Measurements from ENCODE around the gene PRELID3B. TPM values are rescaled to one million over a fixed set of nuclear protein-coding genes. Genes with fewer than 3 reads are reported as not detected.

Gene PRELID3B
- total and polyA plus RNA-seq, 2 of the 13 experiments (the other 11 are each of a cell fraction or from before 2014, with no cell fraction given), result 23.3 to 42.6 TPM

DNA sequence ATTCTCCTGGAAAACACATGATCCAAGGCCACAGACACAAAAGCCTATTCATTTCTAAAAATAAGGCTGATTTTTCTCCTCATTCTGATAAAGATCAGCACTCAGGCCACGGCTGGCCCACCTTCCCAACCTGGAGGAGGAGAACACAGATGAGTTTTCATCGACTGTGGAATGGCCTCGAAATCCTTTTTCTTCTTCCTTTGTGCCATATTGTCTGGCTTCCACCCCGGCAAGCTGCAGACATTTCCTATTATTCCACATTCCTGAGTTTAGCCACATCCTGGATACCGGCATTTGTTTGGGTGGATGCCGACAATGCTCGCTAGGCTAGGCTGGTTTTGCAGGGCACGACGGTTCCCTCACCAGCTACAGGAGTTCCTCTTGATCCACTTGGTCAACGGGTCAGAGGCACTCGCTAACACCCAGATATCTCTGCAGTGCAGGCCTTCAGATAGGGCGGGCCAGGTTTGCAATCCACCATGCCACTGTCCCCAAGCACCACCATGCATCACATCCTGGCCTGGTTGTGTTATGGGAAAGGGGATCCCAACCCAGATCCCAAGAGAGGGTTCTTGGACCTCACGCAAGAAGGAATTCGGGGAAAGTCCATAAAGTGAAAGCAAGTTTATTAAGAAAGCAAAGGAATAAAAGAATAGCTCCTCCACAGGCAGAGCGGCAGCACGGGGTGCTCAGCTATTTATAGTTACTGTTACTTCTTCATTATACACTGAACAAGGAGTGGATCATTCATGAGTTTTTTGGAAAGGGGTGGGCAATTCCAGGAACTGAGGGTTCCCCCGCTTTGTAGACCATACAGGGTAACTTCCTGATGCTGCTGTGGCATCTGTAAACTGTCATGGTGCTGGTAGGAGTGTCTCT lies 31.4 kb downstream of the PRELID3B start (continued):
- TF ChIP-seq IRF2 (CRISPR knock-in tag; IDR thresholded peaks at IDR 0.05), result peak; percentile 29; the same call in 1 of the 2 replicates
- TF ChIP-seq TOPORS (CRISPR knock-in tag; IDR thresholded peaks at IDR 0.05), result no peak
- no peak for TF ChIP-seq SYNCRIP (IDR thresholded peaks at IDR 0.05; ENCODE audit: insufficient read depth, low read depth, low read length)
- TF ChIP-seq SIN3B (IDR thresholded peaks at IDR 0.05; ENCODE audit: low read length), result no peak
- peak; percentile 57; the same call in 1 of the 2 replicates for TF ChIP-seq ZNF788 (CRISPR knock-in tag; IDR thresholded peaks at IDR 0.05; ENCODE audit: borderline replicate concordance)
- TF ChIP-seq FOXP1 (IDR thresholded peaks at IDR 0.05), result no peak
- TF ChIP-seq FOXP1 (CRISPR knock-in tag; IDR thresholded peaks at IDR 0.05), result no peak
- no peak for TF ChIP-seq NFE2L2 (IDR thresholded peaks at IDR 0.05; ENCODE audit: low read length)
- TF ChIP-seq NFATC3 (CRISPR knock-in tag; IDR thresholded peaks at IDR 0.05), result no peak
- no peak for TF ChIP-seq ZNF792 (CRISPR knock-in tag; IDR thresholded peaks at IDR 0.05)
- TF ChIP-seq, protein P1, sequence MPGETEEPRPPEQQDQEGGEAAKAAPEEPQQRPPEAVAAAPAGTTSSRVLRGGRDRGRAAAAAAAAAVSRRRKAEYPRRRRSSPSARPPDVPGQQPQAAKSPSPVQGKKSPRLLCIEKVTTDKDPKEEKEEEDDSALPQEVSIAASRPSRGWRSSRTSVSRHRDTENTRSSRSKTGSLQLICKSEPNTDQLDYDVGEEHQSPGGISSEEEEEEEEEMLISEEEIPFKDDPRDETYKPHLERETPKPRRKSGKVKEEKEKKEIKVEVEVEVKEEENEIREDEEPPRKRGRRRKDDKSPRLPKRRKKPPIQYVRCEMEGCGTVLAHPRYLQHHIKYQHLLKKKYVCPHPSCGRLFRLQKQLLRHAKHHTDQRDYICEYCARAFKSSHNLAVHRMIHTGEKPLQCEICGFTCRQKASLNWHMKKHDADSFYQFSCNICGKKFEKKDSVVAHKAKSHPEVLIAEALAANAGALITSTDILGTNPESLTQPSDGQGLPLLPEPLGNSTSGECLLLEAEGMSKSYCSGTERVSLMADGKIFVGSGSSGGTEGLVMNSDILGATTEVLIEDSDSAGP (CRISPR knock-in tag; IDR thresholded peaks at IDR 0.05; ENCODE audit: borderline replicate concordance), result peak; percentile 31; the same call in 1 of the 2 replicates
- no peak for TF ChIP-seq MBNL3 (CRISPR knock-in tag; conservative IDR thresholded peaks at IDR 0.05)
- TF ChIP-seq TGIF2 (CRISPR knock-in tag; IDR thresholded peaks at IDR 0.05), result no peak
- TF ChIP-seq, protein P2, sequence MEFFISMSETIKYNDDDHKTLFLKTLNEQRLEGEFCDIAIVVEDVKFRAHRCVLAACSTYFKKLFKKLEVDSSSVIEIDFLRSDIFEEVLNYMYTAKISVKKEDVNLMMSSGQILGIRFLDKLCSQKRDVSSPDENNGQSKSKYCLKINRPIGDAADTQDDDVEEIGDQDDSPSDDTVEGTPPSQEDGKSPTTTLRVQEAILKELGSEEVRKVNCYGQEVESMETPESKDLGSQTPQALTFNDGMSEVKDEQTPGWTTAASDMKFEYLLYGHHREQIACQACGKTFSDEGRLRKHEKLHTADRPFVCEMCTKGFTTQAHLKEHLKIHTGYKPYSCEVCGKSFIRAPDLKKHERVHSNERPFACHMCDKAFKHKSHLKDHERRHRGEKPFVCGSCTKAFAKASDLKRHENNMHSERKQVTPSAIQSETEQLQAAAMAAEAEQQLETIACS (CRISPR knock-in tag; IDR thresholded peaks at IDR 0.05), result no peak
- TF ChIP-seq ZNF749 (CRISPR knock-in tag; IDR thresholded peaks at IDR 0.05; ENCODE audit: borderline replicate concordance), result no peak
- TF ChIP-seq, protein P3, sequence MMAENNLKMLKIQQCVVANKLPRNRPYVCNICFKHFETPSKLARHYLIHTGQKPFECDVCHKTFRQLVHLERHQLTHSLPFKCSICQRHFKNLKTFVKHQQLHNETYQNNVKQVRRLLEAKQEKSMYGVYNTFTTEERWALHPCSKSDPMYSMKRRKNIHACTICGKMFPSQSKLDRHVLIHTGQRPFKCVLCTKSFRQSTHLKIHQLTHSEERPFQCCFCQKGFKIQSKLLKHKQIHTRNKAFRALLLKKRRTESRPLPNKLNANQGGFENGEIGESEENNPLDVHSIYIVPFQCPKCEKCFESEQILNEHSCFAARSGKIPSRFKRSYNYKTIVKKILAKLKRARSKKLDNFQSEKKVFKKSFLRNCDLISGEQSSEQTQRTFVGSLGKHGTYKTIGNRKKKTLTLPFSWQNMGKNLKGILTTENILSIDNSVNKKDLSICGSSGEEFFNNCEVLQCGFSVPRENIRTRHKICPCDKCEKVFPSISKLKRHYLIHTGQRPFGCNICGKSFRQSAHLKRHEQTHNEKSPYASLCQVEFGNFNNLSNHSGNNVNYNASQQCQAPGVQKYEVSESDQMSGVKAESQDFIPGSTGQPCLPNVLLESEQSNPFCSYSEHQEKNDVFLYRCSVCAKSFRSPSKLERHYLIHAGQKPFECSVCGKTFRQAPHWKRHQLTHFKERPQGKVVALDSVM (CRISPR knock-in tag; IDR thresholded peaks at IDR 0.05), result no peak
- peak; percentile 71; the same call in 1 of the 2 replicates for TF ChIP-seq AHR (CRISPR knock-in tag; IDR thresholded peaks at IDR 0.05)
- TF ChIP-seq, protein P4, sequence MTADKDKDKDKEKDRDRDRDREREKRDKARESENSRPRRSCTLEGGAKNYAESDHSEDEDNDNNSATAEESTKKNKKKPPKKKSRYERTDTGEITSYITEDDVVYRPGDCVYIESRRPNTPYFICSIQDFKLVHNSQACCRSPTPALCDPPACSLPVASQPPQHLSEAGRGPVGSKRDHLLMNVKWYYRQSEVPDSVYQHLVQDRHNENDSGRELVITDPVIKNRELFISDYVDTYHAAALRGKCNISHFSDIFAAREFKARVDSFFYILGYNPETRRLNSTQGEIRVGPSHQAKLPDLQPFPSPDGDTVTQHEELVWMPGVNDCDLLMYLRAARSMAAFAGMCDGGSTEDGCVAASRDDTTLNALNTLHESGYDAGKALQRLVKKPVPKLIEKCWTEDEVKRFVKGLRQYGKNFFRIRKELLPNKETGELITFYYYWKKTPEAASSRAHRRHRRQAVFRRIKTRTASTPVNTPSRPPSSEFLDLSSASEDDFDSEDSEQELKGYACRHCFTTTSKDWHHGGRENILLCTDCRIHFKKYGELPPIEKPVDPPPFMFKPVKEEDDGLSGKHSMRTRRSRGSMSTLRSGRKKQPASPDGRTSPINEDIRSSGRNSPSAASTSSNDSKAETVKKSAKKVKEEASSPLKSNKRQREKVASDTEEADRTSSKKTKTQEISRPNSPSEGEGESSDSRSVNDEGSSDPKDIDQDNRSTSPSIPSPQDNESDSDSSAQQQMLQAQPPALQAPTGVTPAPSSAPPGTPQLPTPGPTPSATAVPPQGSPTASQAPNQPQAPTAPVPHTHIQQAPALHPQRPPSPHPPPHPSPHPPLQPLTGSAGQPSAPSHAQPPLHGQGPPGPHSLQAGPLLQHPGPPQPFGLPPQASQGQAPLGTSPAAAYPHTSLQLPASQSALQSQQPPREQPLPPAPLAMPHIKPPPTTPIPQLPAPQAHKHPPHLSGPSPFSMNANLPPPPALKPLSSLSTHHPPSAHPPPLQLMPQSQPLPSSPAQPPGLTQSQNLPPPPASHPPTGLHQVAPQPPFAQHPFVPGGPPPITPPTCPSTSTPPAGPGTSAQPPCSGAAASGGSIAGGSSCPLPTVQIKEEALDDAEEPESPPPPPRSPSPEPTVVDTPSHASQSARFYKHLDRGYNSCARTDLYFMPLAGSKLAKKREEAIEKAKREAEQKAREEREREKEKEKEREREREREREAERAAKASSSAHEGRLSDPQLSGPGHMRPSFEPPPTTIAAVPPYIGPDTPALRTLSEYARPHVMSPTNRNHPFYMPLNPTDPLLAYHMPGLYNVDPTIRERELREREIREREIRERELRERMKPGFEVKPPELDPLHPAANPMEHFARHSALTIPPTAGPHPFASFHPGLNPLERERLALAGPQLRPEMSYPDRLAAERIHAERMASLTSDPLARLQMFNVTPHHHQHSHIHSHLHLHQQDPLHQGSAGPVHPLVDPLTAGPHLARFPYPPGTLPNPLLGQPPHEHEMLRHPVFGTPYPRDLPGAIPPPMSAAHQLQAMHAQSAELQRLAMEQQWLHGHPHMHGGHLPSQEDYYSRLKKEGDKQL (CRISPR knock-in tag; IDR thresholded peaks at IDR 0.05; ENCODE audit: low read depth), result no peak
- no peak for TF ChIP-seq ARNT2 (CRISPR knock-in tag; IDR thresholded peaks at IDR 0.05; ENCODE audit: low read depth)
- TF ChIP-seq SMARCE1 (IDR thresholded peaks at IDR 0.05; ENCODE audit: borderline replicate concordance), result no peak

All from HepG2 (cell line).